GM23338 (cell line): ENCODE measurements around the gene NRP2. TPM values are rescaled to one million over a fixed set of nuclear protein-coding genes. Genes with fewer than 3 reads are reported as not detected.
A peak's percentile ranks its signal among the peaks of the same experiment; 100 is the strongest.

Experiments used
- ATAC-seq: fragments of 200-7000 bp; cut with Tn5 transposase; 3 replicates; pipeline ENCODE4 v1.9.1; 2020
- DNase-seq: peaks from one replicate; pipeline ENCODE4 v3.0.0-alpha.2; 2015; ENCODE audit warnings: low spot score
- H2AFZ ChIP-seq: fragments of 200-600 bp; sonication (generic); 2 replicates; pipeline ENCODE4 v1.8.0; 2016; ENCODE audit warnings: antibody characterized with exemption, mild to moderate bottlenecking, moderate library complexity
- H3F3A ChIP-seq: fragments of 200-600 bp; sonication (generic); replicated peaks from 2 replicates; pipeline ENCODE4 v1.8.0; 2017; ENCODE audit warnings: antibody characterized with exemption, mixed run types, low read depth
- H3K27ac ChIP-seq: fragments of 200-600 bp; sonication (generic); 2 replicates; pipeline ENCODE4 v1.6.1; 2016; ENCODE audit warnings: low read depth
- H3K27me3 ChIP-seq: fragments of 200-600 bp; sonication (generic); 2 replicates; pipeline ENCODE4 v1.8.0; 2016; ENCODE audit warnings: mild to moderate bottlenecking, mixed run types, moderate library complexity; ENCODE audit not compliant: insufficient read depth
- H3K36me3 ChIP-seq: fragments of 200-600 bp; sonication (generic); 2 replicates; pipeline ENCODE4 v1.8.0; 2016; ENCODE audit warnings: mild to moderate bottlenecking; ENCODE audit not compliant: insufficient read depth
- H3K4me1 ChIP-seq: fragments of 200-600 bp; sonication (generic); 2 replicates; pipeline ENCODE4 v1.8.0; 2016; ENCODE audit warnings: mild to moderate bottlenecking, moderate library complexity; ENCODE audit not compliant: insufficient read depth
- H3K4me2 ChIP-seq: fragments of 200-600 bp; sonication (generic); 2 replicates; pipeline ENCODE4 v1.7.1; 2017; ENCODE audit warnings: mixed run types
- H3K4me3 ChIP-seq: fragments of 200-600 bp; sonication (generic); 2 replicates; pipeline ENCODE4 v1.6.1; 2016; ENCODE audit warnings: mixed run types
- H3K79me2 ChIP-seq: fragments of 200-600 bp; sonication (generic); replicated peaks from 2 replicates; pipeline ENCODE4 v1.8.0; 2017; ENCODE audit warnings: mild to moderate bottlenecking; ENCODE audit not compliant: insufficient read depth
- H3K9me2 ChIP-seq: fragments of 200-600 bp; sonication (generic); 2 replicates; pipeline ENCODE4 v1.8.0; 2017; ENCODE audit not compliant: insufficient read depth
- H4K20me1 ChIP-seq: fragments of 200-600 bp; sonication (generic); replicated peaks from 2 replicates; pipeline ENCODE4 v1.8.0; 2017; ENCODE audit warnings: mild to moderate bottlenecking; ENCODE audit not compliant: insufficient read depth
- H3K27ac Mint-ChIP-seq: 2 replicates; pipeline ENCODE4 v1.8.0; 2020; ENCODE audit warnings: inconsistent platforms, mild to moderate bottlenecking, moderate library complexity, mixed read lengths
- H3K27me3 Mint-ChIP-seq: 3 replicates; pipeline ENCODE4 v1.8.0; 2022; ENCODE audit warnings: low read depth, mild to moderate bottlenecking, moderate library complexity, mixed read lengths, inconsistent platforms; ENCODE audit not compliant: insufficient read depth, poor library complexity
- H3K36me3 Mint-ChIP-seq: 3 replicates; pipeline ENCODE4 v1.8.0; 2021; ENCODE audit warnings: low read depth, mild to moderate bottlenecking, inconsistent platforms, moderate library complexity, mixed read lengths
- H3K4me1 Mint-ChIP-seq: 3 replicates; pipeline ENCODE4 v1.8.0; 2020; ENCODE audit warnings: mild to moderate bottlenecking, inconsistent platforms, mixed read lengths
- H3K4me3 Mint-ChIP-seq: 3 replicates; pipeline ENCODE4 v1.8.0; 2021; ENCODE audit warnings: moderate library complexity, mild to moderate bottlenecking, inconsistent platforms, mixed read lengths
- H3K9me3 Mint-ChIP-seq: 3 replicates; pipeline ENCODE4 v1.8.0; 2020; ENCODE audit warnings: moderate library complexity, mild to moderate bottlenecking, inconsistent platforms, mixed read lengths
- CTCF ChIP-seq, 2 experiments: fragments of 200-600 bp in 1 of 2; sonication (generic) in 1 of 2; conservative IDR thresholded peaks; 2 replicates each; pipeline versions ENCODE4 v1.5.1 to v1.6.1; 2016 to 2017; ENCODE audit warnings: antibody characterized with exemption in 2 of 2, low read depth in 2 of 2, mild to moderate bottlenecking in 2 of 2, moderate library complexity in 1 of 2
- EZH2 ChIP-seq: fragments of 200-600 bp; sonication (generic); IDR thresholded peaks from one replicate; pipeline ENCODE4 v1.8.0; 2017; ENCODE audit warnings: antibody characterized with exemption, mild to moderate bottlenecking, low read depth; ENCODE audit not compliant: unreplicated experiment
- EZH2phosphoT487 ChIP-seq: fragments of 200-600 bp; sonication (generic); IDR thresholded peaks from one replicate; pipeline ENCODE4 v1.8.1; 2018; ENCODE audit warnings: antibody characterized with exemption; ENCODE audit not compliant: unreplicated experiment
- JUNB ChIP-seq: IDR thresholded peaks from one replicate; pipeline ENCODE4 v1.6.1; 2016; ENCODE audit warnings: antibody characterized with exemption; ENCODE audit not compliant: unreplicated experiment
- NANOG ChIP-seq: IDR thresholded peaks from 2 replicates; pipeline ENCODE4 v1.6.1; 2016; ENCODE audit warnings: antibody characterized with exemption, borderline replicate concordance
- POLR2AphosphoS5 ChIP-seq: IDR thresholded peaks from 2 replicates; pipeline ENCODE4 v1.6.1; 2016; ENCODE audit warnings: antibody characterized with exemption, low read depth
- ZNF331 ChIP-seq: fragments of 250-450 bp; sonication (Bioruptor Pico); IDR thresholded peaks from 2 replicates; pipeline ENCODE4 v1.5.0; 2020; ENCODE audit warnings: low read depth, mild to moderate bottlenecking, moderate library complexity
- polyA plus RNA-seq: library from polyadenylated mRNA; unstranded; fragments of >200 nt; fragmentation: Nextera tagmentation; extraction: Ambion mirVana; gene quantifications from 2 replicates; pipeline ENCODE4 v1.2.1, GENCODE V29; 2016
- total RNA-seq: library from RNA; depleted of rRNA; stranded (reverse); fragments of >200 nt; shearing (Covaris generic); gene quantifications from 2 replicates; pipeline ENCODE4 v1.2.3, GENCODE V29; 2014
- TF ChIP-seq, protein P1 (sequence below): IDR thresholded peaks from 2 replicates; pipeline ENCODE4 v1.6.1; 2016; ENCODE audit warnings: antibody characterized with exemption
- TF ChIP-seq, protein P2 (sequence below): fragments of 250-450 bp; sonication (Bioruptor Pico); IDR thresholded peaks from 2 replicates; pipeline ENCODE4 v1.5.0; 2020; ENCODE audit warnings: mild to moderate bottlenecking, moderate library complexity

NRP2 gene
- total and polyA plus RNA-seq, 2 experiments from 2014 or later = 18.4 to 22.0 TPM

GRCh38 chr2:205686056-205686782, 3.9 kb downstream of the NRP2 start:
- H3K27me3 Mint-ChIP-seq = peaks cover 45% of the 10 kb centered on the region
- Histone ChIP-seq H3K79me2 (peaks cover 42% of the 10 kb centered on the region), H4K20me1 (0 out of 2 replicates have a peak, but pooled peaks cover 5% of the 10 kb centered on the region), H3K36me3 (no peaks in the 10 kb centered on the region), H2AFZ (peak overlapping the region; percentile 96), H3K27ac (no peak overlapping the region), H3K4me2 (peak overlapping the region; percentile 99), H3F3A (no peaks in the 10 kb centered on the region; the same call in 1 of the 2 replicates), H3K4me3 (peak overlapping the region; percentile 84), H3K4me1 (peaks cover 40% of the 10 kb centered on the region), H3K9me2 (no peaks in the 10 kb centered on the region; the same call in 1 of the 2 replicates), H3K27me3 (peaks cover 60% of the 10 kb centered on the region)
- no peak for TF ChIP-seq JUNB
- TF ChIP-seq EZH2phosphoT487 = no peak
- TF ChIP-seq EZH2 = peak; percentile 27
- peak overlapping the region; percentile 84 for H3K4me3 Mint-ChIP-seq
- DNase-seq (peak; percentile 42), ATAC-seq (peak; percentile 3)
- peaks cover 58% of the 10 kb centered on the region for H3K4me1 Mint-ChIP-seq
- peaks cover 7% of the 10 kb centered on the region for H3K36me3 Mint-ChIP-seq
- H3K9me3 Mint-ChIP-seq = no peaks in the 10 kb centered on the region; the same call in 2 of the 3 replicates
- H3K27ac Mint-ChIP-seq = peak overlapping the region; percentile 40

- no peak overlapping the region for H3K27ac ChIP-seq
- peak overlapping the region; percentile 96 for H2AFZ ChIP-seq
- Mint-ChIP-seq H3K9me3 (no peaks in the 10 kb centered on the region; the same call in 2 of the 3 replicates), H3K4me1 (peaks cover 53% of the 10 kb centered on the region), H3K27ac (no peak overlapping the region; the same call in 1 of the 2 replicates), H3K4me3 (peak overlapping the region; percentile 84), H3K36me3 (peaks cover 7% of the 10 kb centered on the region), H3K27me3 (peaks cover 45% of the 10 kb centered on the region)
- ATAC-seq = peak; percentile 3; the same call in 2 of the 3 replicates
- peak overlapping the region; percentile 99 for H3K4me2 ChIP-seq
- peaks cover 53% of the 10 kb centered on the region for H3K27me3 ChIP-seq
- peak; percentile 68 for DNase-seq
- peaks cover 35% of the 10 kb centered on the region for H3K4me1 ChIP-seq
- H3F3A ChIP-seq = no peaks in the 10 kb centered on the region; the same call in 1 of the 2 replicates
- H3K79me2 ChIP-seq = peaks cover 47% of the 10 kb centered on the region
- H3K4me3 ChIP-seq = peak overlapping the region; percentile 84
- no peaks in the 10 kb centered on the region; the same call in 1 of the 2 replicates for H3K9me2 ChIP-seq
- 0 out of 2 replicates have a peak, but pooled peaks cover 5% of the 10 kb centered on the region for H4K20me1 ChIP-seq
- no peaks in the 10 kb centered on the region for H3K36me3 ChIP-seq
- TF ChIP-seq POLR2AphosphoS5 = no peak
- TF ChIP-seq, protein P1, sequence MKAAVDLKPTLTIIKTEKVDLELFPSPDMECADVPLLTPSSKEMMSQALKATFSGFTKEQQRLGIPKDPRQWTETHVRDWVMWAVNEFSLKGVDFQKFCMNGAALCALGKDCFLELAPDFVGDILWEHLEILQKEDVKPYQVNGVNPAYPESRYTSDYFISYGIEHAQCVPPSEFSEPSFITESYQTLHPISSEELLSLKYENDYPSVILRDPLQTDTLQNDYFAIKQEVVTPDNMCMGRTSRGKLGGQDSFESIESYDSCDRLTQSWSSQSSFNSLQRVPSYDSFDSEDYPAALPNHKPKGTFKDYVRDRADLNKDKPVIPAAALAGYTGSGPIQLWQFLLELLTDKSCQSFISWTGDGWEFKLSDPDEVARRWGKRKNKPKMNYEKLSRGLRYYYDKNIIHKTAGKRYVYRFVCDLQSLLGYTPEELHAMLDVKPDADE = peak; percentile 67
- TF ChIP-seq EZH2phosphoT487 = no peak
- TF ChIP-seq ZNF331 (CRISPR knock-in tag) = no peak
- TF ChIP-seq CTCF (conservative IDR thresholded peaks at IDR 0.05; ENCODE audit: low read depth in 2 of 2) = peak; percentile 37 to 45
- TF ChIP-seq NANOG = no peak
- no peak for TF ChIP-seq EZH2
- TF ChIP-seq, protein P2, sequence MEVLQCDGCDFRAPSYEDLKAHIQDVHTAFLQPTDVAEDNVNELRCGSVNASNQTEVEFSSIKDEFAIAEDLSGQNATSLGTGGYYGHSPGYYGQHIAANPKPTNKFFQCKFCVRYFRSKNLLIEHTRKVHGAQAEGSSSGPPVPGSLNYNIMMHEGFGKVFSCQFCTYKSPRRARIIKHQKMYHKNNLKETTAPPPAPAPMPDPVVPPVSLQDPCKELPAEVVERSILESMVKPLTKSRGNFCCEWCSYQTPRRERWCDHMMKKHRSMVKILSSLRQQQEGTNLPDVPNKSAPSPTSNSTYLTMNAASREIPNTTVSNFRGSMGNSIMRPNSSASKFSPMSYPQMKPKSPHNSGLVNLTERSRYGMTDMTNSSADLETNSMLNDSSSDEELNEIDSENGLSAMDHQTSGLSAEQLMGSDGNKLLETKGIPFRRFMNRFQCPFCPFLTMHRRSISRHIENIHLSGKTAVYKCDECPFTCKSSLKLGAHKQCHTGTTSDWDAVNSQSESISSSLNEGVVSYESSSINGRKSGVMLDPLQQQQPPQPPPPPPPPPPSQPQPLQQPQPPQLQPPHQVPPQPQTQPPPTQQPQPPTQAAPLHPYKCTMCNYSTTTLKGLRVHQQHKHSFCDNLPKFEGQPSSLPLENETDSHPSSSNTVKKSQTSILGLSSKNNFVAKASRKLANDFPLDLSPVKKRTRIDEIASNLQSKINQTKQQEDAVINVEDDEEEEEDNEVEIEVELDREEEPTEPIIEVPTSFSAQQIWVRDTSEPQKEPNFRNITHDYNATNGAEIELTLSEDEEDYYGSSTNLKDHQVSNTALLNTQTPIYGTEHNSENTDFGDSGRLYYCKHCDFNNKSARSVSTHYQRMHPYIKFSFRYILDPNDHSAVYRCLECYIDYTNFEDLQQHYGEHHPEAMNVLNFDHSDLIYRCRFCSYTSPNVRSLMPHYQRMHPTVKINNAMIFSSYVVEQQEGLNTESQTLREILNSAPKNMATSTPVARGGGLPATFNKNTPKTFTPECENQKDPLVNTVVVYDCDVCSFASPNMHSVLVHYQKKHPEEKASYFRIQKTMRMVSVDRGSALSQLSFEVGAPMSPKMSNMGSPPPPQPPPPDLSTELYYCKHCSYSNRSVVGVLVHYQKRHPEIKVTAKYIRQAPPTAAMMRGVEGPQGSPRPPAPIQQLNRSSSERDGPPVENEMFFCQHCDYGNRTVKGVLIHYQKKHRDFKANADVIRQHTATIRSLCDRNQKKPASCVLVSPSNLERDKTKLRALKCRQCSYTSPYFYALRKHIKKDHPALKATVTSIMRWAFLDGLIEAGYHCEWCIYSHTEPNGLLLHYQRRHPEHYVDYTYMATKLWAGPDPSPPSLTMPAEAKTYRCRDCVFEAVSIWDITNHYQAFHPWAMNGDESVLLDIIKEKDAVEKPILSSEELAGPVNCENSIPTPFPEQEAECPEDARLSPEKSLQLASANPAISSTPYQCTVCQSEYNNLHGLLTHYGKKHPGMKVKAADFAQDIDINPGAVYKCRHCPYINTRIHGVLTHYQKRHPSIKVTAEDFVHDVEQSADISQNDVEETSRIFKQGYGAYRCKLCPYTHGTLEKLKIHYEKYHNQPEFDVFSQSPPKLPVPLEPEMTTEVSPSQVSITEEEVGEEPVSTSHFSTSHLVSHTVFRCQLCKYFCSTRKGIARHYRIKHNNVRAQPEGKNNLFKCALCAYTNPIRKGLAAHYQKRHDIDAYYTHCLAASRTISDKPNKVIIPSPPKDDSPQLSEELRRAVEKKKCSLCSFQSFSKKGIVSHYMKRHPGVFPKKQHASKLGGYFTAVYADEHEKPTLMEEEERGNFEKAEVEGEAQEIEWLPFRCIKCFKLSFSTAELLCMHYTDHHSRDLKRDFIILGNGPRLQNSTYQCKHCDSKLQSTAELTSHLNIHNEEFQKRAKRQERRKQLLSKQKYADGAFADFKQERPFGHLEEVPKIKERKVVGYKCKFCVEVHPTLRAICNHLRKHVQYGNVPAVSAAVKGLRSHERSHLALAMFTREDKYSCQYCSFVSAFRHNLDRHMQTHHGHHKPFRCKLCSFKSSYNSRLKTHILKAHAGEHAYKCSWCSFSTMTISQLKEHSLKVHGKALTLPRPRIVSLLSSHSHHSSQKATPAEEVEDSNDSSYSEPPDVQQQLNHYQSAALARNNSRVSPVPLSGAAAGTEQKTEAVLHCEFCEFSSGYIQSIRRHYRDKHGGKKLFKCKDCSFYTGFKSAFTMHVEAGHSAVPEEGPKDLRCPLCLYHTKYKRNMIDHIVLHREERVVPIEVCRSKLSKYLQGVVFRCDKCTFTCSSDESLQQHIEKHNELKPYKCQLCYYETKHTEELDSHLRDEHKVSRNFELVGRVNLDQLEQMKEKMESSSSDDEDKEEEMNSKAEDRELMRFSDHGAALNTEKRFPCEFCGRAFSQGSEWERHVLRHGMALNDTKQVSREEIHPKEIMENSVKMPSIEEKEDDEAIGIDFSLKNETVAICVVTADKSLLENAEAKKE = no peak
Measured at GRCh38 chr2:205686783-205687640, 4.7 kb downstream of the NRP2 start.
